Mesodermal cell (in vitro differentiated cells): ENCODE results near the gene CYP26B1.
"Not testable (repeated sequence)": the region's sequence is repeated elsewhere in the genome, so short reads cannot be mapped to it uniquely, and the experiment has no call there.

Source experiments
- H3K27ac ChIP-seq: 2 replicates; pipeline ENCODE4 v1.7.0; 2013; ENCODE audit warnings: mild to moderate bottlenecking, low read depth, low read length, moderate library complexity; ENCODE audit not compliant: severe bottlenecking
- H3K36me3 ChIP-seq: 2 replicates; pipeline ENCODE4 v1.7.1; 2013; ENCODE audit warnings: mild to moderate bottlenecking, low read length, moderate library complexity; ENCODE audit not compliant: control insufficient read depth, insufficient read depth
- H3K4me1 ChIP-seq: one replicate; pipeline ENCODE4 v1.7.1; 2013; ENCODE audit warnings: mild to moderate bottlenecking, low read length; ENCODE audit not compliant: insufficient read depth, control insufficient read depth, poor library complexity, severe bottlenecking
- H3K4me3 ChIP-seq: 2 replicates; pipeline ENCODE4 v1.7.0; 2013; ENCODE audit warnings: low read length, control low read depth, mild to moderate bottlenecking; ENCODE audit not compliant: insufficient read depth, poor library complexity, severe bottlenecking; ENCODE audit errors: extremely low read depth
- H3K9me3 ChIP-seq: 2 replicates; pipeline ENCODE4 v1.7.1; 2013; ENCODE audit warnings: mild to moderate bottlenecking, low read length, moderate library complexity; ENCODE audit not compliant: control insufficient read depth
- WGBS, 2 experiments: methylation state at CpG; one replicate each; pipeline ENCODE4 v1.1.5; 2013; ENCODE audit warnings: missing lambda C conversion rate in 2 of 2; ENCODE audit not compliant: insufficient coverage in 2 of 2; 5-methylcytosine and 5-hydroxymethylcytosine counted together

Gene CYP26B1

DNA sequence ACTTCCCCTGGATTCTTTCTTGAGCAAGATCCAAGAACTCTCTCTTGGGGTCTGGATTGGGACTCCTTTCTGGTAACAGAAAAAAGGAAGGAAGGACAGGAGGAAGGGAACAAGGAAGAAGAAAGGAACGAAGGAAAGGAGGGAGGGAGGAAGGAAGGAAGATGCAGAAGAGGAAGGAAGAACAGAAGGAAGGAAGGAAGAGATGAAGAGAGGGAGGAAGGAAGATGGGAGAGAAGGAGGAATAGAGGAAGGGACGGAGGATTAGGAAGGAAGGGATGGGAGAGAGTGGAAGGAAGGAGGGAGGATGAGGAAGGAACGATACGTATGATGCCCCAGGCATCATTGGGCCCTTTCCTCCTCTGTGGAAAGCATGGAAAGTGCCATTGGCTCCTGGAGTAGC lies 58.6 kb downstream of the CYP26B1 start:
- Histone ChIP-seq H3K4me3 (no peak overlapping the region), H3K9me3 (no peaks in the 10 kb centered on the region), H3K36me3 (no peaks in the 10 kb centered on the region), H3K27ac (no peak overlapping the region), H3K4me1 (peaks cover 4% of the 10 kb centered on the region)
- WGBS, 2 experiments, result 89 to 93% methylated on average over 4 of the region's 4 CpGs

DNA sequence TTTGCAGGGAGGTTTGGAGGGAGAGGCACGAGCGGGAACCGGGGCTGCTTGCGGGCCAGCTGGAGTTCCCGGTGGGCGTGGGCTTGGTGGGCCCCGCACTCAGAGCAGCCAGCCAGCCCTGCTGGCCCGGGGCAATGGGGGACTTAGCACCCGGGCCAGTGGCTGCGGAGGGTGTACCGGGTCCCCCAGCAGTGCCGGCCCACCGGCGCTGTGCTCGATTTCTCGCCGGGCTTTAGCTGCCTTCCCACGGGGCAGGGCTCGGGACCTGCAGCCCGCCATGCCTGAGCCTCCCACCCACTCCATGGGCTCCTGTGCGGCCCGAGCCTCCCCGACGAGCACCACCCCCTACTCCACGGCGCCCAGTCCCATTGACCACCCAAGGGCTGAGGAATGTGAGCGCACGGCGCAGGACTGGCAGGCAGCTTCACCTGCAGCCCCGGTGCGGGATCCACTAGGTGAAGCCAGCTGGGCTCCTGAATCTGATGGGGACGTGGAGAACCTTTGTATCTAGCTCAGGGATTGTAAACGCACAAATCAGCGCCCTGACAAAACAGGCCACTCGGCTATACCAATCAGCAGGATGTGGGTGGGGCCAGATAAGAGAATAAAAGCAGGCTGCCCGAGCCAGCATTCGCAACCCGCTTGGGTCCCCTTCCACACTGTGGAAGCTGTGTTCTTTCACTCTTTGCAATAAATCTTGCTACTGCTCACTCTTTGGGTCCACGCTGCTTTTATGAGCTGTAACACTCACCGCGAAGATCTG lies 60.6 kb downstream of the CYP26B1 start:
- H3K27ac ChIP-seq, H3K36me3 ChIP-seq, H3K4me3 ChIP-seq, H3K9me3 ChIP-seq, H3K4me1 ChIP-seq: not testable (repeated sequence)
- WGBS, 2 experiments, result 92 to 95% methylated on average over 19 to 22 of the region's 41 CpGs

DNA sequence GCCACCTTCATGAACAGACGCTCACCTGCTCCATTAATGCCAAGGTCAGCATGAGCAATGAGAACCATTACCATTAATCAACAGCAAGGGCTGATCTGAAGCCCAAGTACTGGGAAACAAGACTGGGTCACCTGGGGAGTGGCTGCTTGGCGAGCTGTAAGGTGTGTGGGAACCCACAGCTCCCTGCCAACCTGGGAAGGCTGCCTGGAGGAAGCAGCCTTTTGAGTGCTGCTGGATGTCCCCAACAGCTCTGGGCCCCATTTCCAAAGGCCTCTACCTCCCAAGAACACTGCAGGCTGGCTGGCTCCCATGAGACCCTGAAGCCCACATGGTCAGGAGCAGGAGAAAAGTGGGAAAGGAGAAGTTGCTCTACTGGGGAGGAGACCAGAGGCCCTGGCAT lies 62.1 kb downstream of the CYP26B1 start:
- 60 to 79% methylated on average over 1 to 2 of the region's 2 CpGs for WGBS, 2 experiments
- no peak overlapping the region for H3K4me3 ChIP-seq

DNA sequence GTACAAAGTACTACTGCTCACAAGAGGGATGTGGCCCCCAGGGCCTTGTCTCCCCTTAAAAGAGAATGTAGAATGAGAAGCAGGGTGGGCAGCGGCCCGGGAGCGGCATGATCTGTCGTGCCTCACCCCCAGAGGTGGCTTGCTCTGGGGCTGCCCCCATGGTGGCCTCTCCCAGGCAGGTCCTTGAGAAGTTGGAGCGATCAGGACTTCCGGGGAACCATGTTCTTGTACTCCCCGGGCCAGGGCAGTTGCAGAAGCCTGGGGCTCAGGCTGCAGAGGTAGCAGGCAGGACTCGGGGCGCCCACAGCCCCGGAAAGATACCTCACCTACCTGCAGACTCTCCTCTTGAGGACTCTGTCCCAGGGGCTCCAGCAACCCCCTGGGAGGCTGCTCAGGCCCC lies 62.6 kb downstream of the CYP26B1 start:
- no peak overlapping the region for H3K4me3 ChIP-seq
- WGBS, 2 experiments, result 89 to 98% methylated on average over 10 of the region's 10 CpGs

More for the DNA sequence above, 62.1 kb downstream of the CYP26B1 start:
- peaks cover 4% of the 10 kb centered on the region for H3K4me1 ChIP-seq
- no peak overlapping the region for H3K27ac ChIP-seq
- H3K36me3 ChIP-seq, result no peaks in the 10 kb centered on the region
- no peaks in the 10 kb centered on the region for H3K9me3 ChIP-seq

DNA sequence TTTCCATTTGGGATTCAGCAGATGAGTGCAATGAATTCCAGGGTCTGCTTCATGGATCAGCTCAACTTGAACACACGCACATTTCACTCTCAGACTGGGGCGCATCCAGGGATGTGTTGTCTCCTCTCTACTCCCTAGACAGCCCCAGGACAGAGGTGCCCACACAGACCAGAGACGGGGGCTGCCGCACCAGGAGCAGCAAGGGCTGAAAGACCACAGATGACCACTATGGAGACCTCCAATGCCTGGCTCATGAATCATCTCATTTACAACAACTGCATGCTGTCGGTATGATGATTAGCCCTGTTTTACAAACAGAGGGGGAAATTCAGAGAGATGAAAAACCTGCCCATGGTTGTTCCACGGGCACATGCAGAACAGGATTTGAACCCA lies 63.1 kb downstream of the CYP26B1 start:
- Histone ChIP-seq H3K4me1 (peaks cover 4% of the 10 kb centered on the region), H3K4me3 (no peak overlapping the region), H3K27ac (no peak overlapping the region), H3K9me3 (no peaks in the 10 kb centered on the region), H3K36me3 (no peaks in the 10 kb centered on the region)
- 92 to 95% methylated on average over 5 to 6 of the region's 6 CpGs for WGBS, 2 experiments

More for the DNA sequence above, 62.6 kb downstream of the CYP26B1 start:
- Histone ChIP-seq H3K9me3 (no peaks in the 10 kb centered on the region), H3K27ac (no peak overlapping the region), H3K4me1 (peaks cover 4% of the 10 kb centered on the region), H3K36me3 (no peaks in the 10 kb centered on the region)

DNA sequence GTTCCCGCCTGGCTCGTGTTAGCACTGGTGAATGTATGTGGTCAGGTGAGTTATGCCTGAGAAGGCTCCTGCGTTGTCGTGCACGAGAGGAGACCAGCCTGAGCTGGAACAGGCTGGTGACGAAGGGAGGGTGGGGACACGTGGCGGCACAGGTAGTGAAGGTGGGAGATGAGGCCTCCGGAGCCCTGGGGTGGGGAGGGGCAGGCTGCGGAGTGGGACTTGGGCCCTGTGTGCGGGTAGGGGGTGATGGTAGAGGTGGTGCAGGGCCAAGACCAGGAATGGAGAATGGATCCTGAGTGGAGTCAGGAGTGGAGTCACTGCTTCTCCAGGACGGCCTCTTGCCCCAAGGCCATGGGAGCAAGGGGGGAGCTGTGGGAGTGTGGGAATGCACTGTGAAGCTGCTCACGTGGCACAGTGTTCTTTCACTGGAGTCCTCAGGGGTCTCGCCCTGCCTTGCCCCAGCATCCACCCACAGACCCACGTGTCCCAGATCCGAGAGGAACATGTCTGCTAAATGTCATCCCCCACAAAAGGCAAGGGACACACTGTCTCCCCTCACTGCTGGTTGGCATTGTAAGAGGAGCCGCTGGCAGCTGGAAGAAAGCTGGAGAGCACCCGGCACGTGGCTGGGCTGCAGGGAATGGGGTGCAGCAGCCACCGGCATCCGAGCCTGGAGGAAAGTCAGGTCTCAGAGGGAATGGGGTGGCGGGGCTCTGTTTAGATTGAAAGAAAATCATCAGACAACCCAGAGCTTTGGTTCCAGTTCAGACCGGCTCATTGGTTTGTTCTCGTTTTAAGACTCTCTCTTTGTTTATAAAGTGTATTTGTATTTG lies 63.7 kb downstream of the CYP26B1 start:
- no peak overlapping the region for H3K4me3 ChIP-seq
- peaks cover 4% of the 10 kb centered on the region for H3K4me1 ChIP-seq
- WGBS, 2 experiments, result 91 to 93% methylated on average over 14 to 21 of the region's 24 CpGs
- no peaks in the 10 kb centered on the region for H3K36me3 ChIP-seq
- H3K27ac ChIP-seq, result no peak overlapping the region
- H3K9me3 ChIP-seq, result no peaks in the 10 kb centered on the region

DNA sequence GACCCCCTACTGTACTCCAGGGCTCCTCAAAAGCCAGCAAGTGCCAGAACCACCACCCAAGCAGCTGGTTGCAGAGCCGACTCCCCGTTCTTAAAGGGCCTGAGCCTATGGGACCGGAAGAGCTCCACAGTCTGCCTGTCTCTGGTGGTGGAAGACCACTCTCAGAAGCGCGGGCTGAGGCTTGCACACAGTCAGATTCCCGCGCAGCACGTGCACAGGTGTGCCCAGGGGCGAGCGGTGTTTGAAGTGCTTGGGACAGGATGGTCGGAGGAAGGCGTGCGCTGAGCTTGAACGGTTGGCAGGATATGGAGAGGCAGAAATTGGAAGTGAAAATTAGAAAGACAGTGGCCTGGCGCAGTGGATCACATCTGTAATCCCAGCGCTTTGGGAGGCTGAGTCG lies 64.8 kb downstream of the CYP26B1 start:
- 94 to 97% methylated on average over 14 to 15 of the region's 17 CpGs for WGBS, 2 experiments
- Histone ChIP-seq H3K4me3 (no peak overlapping the region), H3K4me1 (peaks cover 4% of the 10 kb centered on the region), H3K36me3 (no peaks in the 10 kb centered on the region), H3K27ac (no peak overlapping the region), H3K9me3 (no peaks in the 10 kb centered on the region)

DNA sequence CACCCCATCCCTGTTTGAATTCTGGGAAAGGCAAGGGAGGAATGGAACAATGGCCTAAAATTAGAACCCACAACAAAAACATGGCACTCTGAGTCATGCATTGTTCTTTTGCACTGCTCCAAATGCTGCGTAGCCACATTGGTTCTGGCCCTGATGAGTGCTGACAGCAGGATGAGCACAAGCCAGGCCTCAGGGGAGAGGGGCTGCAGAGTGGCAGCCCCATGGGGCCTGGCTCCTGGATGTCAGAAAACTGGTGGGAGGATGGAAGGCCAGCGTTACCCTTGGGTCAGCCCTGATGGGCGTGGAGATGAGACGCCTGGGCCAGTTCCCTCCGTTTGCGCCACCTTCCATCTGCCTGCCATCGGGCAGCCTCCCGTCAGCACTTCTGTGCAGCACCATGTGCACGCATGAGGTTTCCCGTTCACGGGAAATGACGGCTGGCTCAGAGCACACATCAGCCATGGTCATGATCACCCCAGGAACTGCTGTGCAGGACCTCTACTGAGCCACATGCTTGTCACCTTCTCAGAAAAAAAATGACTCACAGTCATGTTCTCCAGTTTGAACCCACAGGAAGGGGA lies 65.6 kb downstream of the CYP26B1 start:
- Histone ChIP-seq H3K4me3 (no peak overlapping the region), H3K36me3 (no peaks in the 10 kb centered on the region), H3K4me1 (peaks cover 4% of the 10 kb centered on the region), H3K9me3 (no peaks in the 10 kb centered on the region), H3K27ac (no peak overlapping the region)
- 95% methylated on average over 12 of the region's 12 CpGs for WGBS, 2 experiments

DNA sequence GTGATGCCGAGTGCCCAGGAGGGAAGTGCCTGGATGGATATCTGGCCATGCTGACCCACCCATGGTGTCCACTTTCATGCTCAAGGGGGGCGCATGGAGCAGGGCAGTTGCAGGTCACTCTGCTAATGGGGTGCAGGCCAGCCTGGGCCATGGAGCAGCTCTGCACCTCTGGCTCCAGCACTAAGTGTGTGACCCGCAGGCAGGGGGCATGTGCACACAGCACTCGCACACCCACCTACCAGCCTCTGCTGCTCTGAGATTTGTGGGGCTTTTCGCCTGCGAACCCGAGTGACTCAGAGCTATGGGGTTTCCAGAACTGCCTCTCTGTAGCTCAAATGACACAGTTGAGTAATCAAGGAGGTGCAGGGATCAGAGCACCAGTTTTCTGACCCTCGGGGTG lies 66.2 kb downstream of the CYP26B1 start:
- Histone ChIP-seq H3K4me1 (peaks cover 4% of the 10 kb centered on the region), H3K4me3 (no peak overlapping the region), H3K9me3 (no peaks in the 10 kb centered on the region), H3K36me3 (no peaks in the 10 kb centered on the region), H3K27ac (no peak overlapping the region)
- 98% methylated on average over 5 to 7 of the region's 8 CpGs for WGBS, 2 experiments

DNA sequence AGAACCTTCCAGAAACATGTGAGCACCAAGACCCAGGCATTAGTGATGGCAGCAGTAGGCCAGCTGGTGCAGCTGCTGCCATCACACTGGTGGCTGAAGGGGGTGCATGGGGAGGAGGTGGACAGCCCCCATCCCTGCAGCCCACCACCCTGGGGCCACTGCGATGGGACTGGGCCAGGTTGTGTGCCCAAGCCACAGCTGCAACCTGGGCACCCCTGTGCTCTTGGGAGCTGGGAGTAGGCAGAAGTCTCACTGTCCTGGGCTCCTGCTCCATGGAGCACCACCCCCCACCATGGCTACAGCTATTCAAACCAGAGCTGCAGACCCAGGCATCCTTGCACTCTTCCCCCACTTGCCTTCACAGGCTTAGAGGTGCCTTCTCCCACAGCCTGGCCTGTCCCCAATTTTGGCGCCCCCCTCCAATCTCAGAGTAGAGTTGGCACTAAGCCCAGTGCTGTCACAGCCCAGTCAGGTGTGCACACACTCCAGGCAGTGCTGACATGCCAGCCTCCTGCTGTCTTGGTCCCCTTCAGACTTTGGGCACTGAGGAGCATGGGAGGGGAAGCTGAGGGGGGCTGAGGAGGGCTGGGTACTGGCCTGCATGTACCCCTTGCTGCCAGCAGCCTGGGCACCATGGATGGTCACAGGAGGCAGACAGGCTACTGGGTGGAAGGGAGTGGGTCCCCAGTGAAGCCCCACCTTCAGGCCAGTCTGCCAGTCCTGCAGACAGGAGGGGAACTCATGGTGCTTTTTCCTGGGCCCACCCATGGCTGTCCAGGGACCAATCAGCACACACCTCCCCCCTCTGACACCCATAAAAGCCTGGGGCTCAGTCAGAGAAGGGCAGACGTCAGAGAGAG lies 67.1 kb downstream of the CYP26B1 start:
- no peak overlapping the region for H3K27ac ChIP-seq
- 83% methylated on average over 1 to 3 of the region's 3 CpGs for WGBS, 2 experiments
- H3K4me1 ChIP-seq, result peaks cover 4% of the 10 kb centered on the region
- H3K4me3 ChIP-seq, result no peak overlapping the region
- no peaks in the 10 kb centered on the region for H3K36me3 ChIP-seq
- H3K9me3 ChIP-seq, result peaks cover 6% of the 10 kb centered on the region
